ENCODE results near the gene CDKAL1. TPM values are rescaled to one million over a fixed set of nuclear protein-coding genes. Genes with fewer than 3 reads are reported as not detected.

Gene CDKAL1
- total RNA-seq, 4 donors from 2014 or later, result 15.2 to 17.9 (median 17.1) TPM

DNA sequence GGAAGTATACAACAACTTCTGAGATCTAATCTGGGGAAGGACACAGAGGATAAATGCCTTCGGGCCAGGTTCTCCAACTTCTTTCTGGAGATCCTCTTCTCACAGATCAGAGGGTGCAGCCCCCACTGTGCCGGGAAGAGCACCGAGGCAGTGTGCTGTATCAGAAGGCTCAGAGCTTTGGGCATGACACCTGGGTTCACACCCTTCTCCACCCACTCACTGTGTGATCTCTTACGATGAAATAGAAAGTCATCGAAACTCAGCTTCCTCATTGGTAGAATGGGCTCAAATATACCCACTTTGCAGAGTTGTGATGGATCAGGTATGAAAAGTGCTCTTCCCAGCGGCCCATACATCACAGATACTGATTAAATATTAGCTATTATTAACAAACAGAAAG lies 711.8 kb downstream of the CDKAL1 start:
- TF ChIP-seq, protein P1, sequence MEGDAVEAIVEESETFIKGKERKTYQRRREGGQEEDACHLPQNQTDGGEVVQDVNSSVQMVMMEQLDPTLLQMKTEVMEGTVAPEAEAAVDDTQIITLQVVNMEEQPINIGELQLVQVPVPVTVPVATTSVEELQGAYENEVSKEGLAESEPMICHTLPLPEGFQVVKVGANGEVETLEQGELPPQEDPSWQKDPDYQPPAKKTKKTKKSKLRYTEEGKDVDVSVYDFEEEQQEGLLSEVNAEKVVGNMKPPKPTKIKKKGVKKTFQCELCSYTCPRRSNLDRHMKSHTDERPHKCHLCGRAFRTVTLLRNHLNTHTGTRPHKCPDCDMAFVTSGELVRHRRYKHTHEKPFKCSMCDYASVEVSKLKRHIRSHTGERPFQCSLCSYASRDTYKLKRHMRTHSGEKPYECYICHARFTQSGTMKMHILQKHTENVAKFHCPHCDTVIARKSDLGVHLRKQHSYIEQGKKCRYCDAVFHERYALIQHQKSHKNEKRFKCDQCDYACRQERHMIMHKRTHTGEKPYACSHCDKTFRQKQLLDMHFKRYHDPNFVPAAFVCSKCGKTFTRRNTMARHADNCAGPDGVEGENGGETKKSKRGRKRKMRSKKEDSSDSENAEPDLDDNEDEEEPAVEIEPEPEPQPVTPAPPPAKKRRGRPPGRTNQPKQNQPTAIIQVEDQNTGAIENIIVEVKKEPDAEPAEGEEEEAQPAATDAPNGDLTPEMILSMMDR (IDR thresholded peaks at IDR 0.05; ENCODE audit: low read depth), result no peak

DNA sequence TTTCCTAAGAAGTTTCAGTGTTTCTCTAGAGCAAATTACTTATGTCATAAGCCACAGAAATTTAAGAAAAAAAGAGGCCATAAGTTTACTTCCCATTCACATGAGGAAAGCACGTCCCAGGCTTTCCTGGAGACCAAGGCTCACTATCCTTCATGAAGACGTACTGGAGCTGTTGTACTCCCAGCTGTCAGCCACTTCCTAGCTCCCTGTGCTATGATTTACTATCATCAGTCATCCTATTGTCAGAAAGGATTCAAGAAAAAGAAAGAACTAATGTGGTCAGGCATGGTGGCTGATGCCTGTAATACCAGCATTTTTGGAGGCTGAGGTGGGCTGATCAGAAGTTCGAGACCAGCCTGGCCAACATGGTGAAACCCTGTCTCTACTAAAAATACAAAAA lies 721.9 kb downstream of the CDKAL1 start:
- TF ChIP-seq, protein P1 (IDR thresholded peaks at IDR 0.05; ENCODE audit: low read depth), result no peak

DNA sequence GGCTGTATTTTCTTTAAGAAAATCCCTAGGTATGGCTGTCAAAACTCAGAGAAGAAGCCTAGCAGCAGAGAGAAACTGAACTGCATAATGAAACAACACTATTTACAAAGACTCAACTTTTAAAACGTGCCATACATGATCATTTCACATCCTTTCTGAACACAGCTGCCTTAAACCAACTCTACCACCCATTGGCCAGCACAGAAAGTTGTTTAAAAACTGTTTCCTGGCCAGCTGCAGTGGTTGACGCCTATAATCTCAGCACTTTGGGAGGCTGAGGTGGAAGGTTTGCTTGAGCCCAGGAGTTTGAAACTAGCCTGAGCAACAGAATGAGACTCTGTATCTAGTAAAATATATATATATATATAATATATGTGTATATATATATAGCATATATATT lies 722.9 kb downstream of the CDKAL1 start:
- TF ChIP-seq, protein P1 (IDR thresholded peaks at IDR 0.05; ENCODE audit: low read depth), result no peak

DNA sequence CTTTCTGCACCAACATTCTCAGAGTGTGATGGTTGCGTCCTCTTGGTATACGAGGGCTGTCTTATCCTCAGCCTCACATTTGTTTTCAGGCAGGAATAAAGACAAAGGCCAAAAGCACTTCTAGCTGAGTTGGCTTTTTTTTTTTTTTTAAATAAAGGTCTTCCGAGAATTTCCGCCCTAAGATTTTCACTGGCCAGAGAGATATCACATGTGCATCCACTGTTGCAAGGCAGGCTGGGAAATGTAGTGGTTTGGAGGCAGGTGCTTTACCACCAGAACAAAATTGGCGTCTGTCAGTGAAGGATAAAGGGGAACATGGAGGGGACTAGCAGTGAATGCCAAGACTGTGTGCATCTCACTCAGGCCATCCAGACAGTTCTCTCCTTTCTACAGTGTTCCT lies 724.4 kb downstream of the CDKAL1 start:
- TF ChIP-seq, protein P1 (IDR thresholded peaks at IDR 0.05; ENCODE audit: low read depth), result no peak

DNA sequence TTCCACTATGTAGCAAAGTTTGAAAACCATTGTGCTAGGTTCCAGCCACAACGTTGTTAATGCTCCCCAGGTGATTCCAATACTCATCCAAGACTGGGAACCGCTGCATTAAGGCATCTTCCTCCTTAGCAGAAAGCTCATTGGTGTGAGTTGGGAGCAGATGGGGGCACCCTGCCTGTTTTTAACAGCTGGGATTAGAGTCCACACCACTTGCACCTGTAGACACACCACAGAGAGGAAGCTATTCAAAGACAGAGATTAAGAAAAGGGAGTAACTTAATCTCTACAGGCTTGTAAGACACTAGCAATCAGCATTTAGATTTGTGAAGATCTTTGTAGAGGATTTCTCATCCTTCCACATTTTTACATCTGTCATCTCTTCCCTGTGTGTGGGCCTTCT lies 725.4 kb downstream of the CDKAL1 start:
- TF ChIP-seq, protein P1 (IDR thresholded peaks at IDR 0.05; ENCODE audit: low read depth), result no peak

DNA sequence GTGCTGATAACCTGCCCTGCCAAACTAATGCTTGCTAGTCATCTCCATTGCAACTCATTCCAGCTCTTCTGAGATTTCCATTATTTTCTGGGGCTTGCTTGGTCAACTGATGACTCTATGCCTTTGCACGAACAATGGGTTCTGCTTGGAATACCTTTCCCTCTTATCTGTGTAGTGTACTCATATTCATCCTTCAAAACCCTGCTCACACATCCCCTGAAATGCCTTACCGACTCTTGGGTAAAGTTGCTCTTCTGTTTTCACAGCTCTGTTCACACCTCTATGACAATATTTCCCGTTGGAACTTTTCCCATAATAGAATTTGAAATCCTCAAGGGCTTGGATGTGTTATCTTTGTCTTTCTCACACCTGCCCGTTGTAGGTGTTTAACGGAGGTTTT lies 728.2 kb downstream of the CDKAL1 start:
- TF ChIP-seq, protein P1 (IDR thresholded peaks at IDR 0.05; ENCODE audit: low read depth), result no peak

DNA sequence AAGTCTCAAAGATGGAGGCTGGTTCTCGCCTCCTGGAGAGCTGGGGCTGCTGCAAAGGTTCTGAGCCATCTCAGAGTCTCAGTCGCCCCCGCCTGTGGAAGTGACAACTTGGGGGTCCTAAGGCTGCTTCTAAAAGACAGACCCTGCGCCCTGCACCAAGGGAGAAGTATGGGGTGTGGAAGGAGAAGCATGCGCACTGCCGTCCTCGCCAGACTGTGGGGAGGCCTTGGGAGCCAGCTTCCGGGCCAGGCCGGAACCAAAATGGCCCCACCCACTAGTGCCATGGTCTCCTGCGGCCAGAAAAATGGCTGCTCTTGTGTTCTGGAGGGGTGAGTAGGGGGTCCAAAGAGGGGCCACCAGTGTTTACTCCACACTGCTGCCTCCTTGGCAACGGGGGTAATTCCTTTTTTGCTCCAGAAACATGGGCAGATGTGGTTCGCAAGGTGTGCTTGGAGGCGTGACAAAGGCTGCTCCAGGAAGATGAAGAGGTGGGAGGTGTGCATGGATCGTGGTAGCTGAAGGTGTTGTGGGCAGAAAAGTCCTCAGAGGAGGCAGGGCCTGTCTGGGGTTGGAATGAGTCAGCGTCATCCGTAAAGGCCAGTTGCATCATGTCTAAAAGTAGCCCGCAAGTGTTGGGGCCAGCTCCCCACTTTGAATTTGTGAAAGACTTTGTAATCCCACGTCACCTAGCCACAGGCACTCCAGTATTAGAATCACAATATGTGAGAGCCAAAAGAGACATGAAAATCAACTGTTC lies 729.5 kb downstream of the CDKAL1 start:
- TF ChIP-seq, protein P1 (IDR thresholded peaks at IDR 0.05; ENCODE audit: low read depth), result no peak
